PC-9 (cell line): ENCODE data around the gene NUP62CL. TPM values are rescaled to one million over a fixed set of nuclear protein-coding genes. Genes with fewer than 3 reads are reported as not detected.
"Not testable (repeated sequence)": the region's sequence is repeated elsewhere in the genome, so short reads cannot be mapped to it uniquely, and the experiment has no call there.

Source experiments
- BruUV-seq: library from RNA; stranded (reverse); fragments of 400-500 nt; replicated peaks from 2 replicates; lab custom pipeline; 2021; lab: Mats Ljungman, UMichigan
- CTCF ChIA-PET: fragments of 300-600 bp; sonication (Branson Sonifier 250); formaldehyde crosslinking; loops from one replicate; lab custom pipeline; 2022; ENCODE audit warnings: antibody characterized with exemption; lab: Charles Lee
- POLR2A ChIA-PET: fragments of 300-600 bp; sonication (Branson Sonifier 250); formaldehyde crosslinking; loops from one replicate; lab custom pipeline; 2022; ENCODE audit warnings: antibody characterized with exemption; ENCODE audit not compliant: unreplicated experiment; lab: Charles Lee
- DNase-seq, 2 experiments: peaks; one replicate each; pipeline versions ENCODE4 v3.0.0 to v3.0.0-alpha.2; 2015 to 2022; ENCODE audit warnings: mixed read lengths in 1 of 2
- H2AFZ ChIP-seq: fragments of 200-600 bp; sonication (generic); 2 replicates; pipeline ENCODE4 v1.8.1; 2017; ENCODE audit warnings: antibody characterized with exemption
- H3F3A ChIP-seq: fragments of 200-600 bp; sonication (generic); 2 replicates; pipeline ENCODE4 v1.8.1; 2017; ENCODE audit warnings: antibody characterized with exemption, mild to moderate bottlenecking, low read depth; ENCODE audit not compliant: insufficient read depth
- H3K27ac ChIP-seq: fragments of 200-600 bp; sonication (generic); 2 replicates; pipeline ENCODE4 v1.6.1; 2016; ENCODE audit warnings: mixed run types
- H3K27me3 ChIP-seq: fragments of 200-600 bp; sonication (generic); 2 replicates; pipeline ENCODE4 v1.6.1; 2016; ENCODE audit warnings: low read depth, mixed run types; ENCODE audit not compliant: insufficient read depth
- H3K36me3 ChIP-seq: fragments of 200-600 bp; sonication (generic); 2 replicates; pipeline ENCODE4 v1.6.1; 2016; ENCODE audit warnings: low read depth, mixed run types
- H3K4me1 ChIP-seq: fragments of 200-600 bp; sonication (generic); replicated peaks from 2 replicates; pipeline ENCODE4 v1.6.1; 2016; ENCODE audit warnings: mixed run types; ENCODE audit not compliant: insufficient read depth
- H3K4me2 ChIP-seq: fragments of 200-600 bp; sonication (generic); 2 replicates; pipeline ENCODE4 v1.6.1; 2017; ENCODE audit warnings: mixed run types
- H3K4me3 ChIP-seq: fragments of 200-600 bp; sonication (generic); 2 replicates; pipeline ENCODE4 v1.6.1; 2016; ENCODE audit warnings: mixed run types
- H3K79me2 ChIP-seq: fragments of 200-600 bp; sonication (generic); 2 replicates; pipeline ENCODE4 v1.6.1; 2017; ENCODE audit warnings: low read depth, mixed run types
- H3K9me2 ChIP-seq: fragments of 200-600 bp; sonication (generic); 2 replicates; pipeline ENCODE4 v1.8.1; 2017; ENCODE audit warnings: mild to moderate bottlenecking; ENCODE audit not compliant: insufficient read depth
- H3K9me3 ChIP-seq: fragments of 200-600 bp; sonication (generic); 2 replicates; pipeline ENCODE4 v1.8.1; 2016; ENCODE audit warnings: low read depth; ENCODE audit not compliant: insufficient read depth
- H4K20me1 ChIP-seq: fragments of 200-600 bp; sonication (generic); 2 replicates; pipeline ENCODE4 v1.8.1; 2017; ENCODE audit not compliant: insufficient read depth
- CTCF ChIP-seq: fragments of 200-600 bp; sonication (generic); conservative IDR thresholded peaks from 2 replicates; pipeline ENCODE4 v1.6.1; 2017; ENCODE audit warnings: mixed run types, antibody characterized with exemption, mild to moderate bottlenecking, moderate library complexity
- EZH2 ChIP-seq: fragments of 200-600 bp; sonication (generic); IDR thresholded peaks from 2 replicates; pipeline ENCODE4 v1.8.0; 2017; ENCODE audit warnings: antibody characterized with exemption, low read depth
- intact Hi-C: fragments of 100-400 bp; cut with micrococcal nuclease; formaldehyde crosslinking; loops from one replicate; pipeline ENCODE4 v1.10.0; 2022; ENCODE audit not compliant: unreplicated experiment
- total RNA-seq: library from RNA; stranded (reverse); gene quantifications from 2 replicates; pipeline ENCODE4 v1.2.3, GENCODE V29; 2021

NUP62CL gene
- total RNA-seq, 1 experiment from 2014 or later: 20.9 TPM

GRCh38 chrX:107199491-107199890, 6.7 kb downstream of the NUP62CL start:
- TF ChIP-seq CTCF (no peak), EZH2 (no peak)
- ChIA-PET CTCF (no interaction called here), POLR2A (no interaction called here)
- Histone ChIP-seq H2AFZ (no peak overlapping the region), H3K9me2 (no peaks in the 10 kb centered on the region), H3K36me3 (no peaks in the 10 kb centered on the region; the same call in 1 of the 2 replicates), H3K4me1 (peaks cover 7% of the 10 kb centered on the region; the same call in 1 of the 2 replicates), H3K4me2 (no peak overlapping the region), H3K4me3 (no peak overlapping the region), H3K27ac (no peak overlapping the region), H3K27me3 (no peaks in the 10 kb centered on the region), H3F3A (no peaks in the 10 kb centered on the region), H3K79me2 (peaks cover 20% of the 10 kb centered on the region; the same call in 1 of the 2 replicates), H3K9me3 (no peaks in the 10 kb centered on the region), H4K20me1 (no peaks in the 10 kb centered on the region)
- no peak for DNase-seq
- intact Hi-C loops: no loop called here
- no TSS peak for BruUV-seq

DNA sequence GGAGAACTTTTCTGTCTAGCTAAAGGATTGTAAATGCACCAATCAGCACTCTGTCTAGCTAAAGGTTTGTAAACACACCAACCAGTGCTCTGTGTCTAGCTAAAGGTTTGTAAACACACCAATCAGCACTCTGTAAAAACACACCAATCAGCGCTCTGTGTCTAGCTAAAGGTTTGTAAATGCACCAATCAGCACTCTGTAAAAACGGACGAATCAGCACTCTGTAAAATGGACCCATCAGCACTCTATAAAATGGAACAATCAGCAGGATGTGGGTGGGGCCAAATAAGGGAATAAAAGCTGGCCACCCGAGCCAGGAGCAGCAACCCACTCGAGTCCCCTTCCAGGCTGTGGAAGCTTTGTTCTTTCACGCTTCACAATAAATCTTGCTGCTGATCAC, 8.2 kb downstream of the NUP62CL start:
- H3K4me1 ChIP-seq, H3K27me3 ChIP-seq, CTCF ChIA-PET, POLR2A ChIA-PET, intact Hi-C loops, DNase-seq, H3K9me2 ChIP-seq, BruUV-seq, H3K4me2 ChIP-seq, H3K4me3 ChIP-seq, H3K36me3 ChIP-seq, H4K20me1 ChIP-seq, H3K79me2 ChIP-seq, H3K9me3 ChIP-seq, H3K27ac ChIP-seq, H3F3A ChIP-seq, H2AFZ ChIP-seq: not testable (repeated sequence)

GRCh38 chrX:107197319-107197718, 8.9 kb downstream of the NUP62CL start:
- Histone ChIP-seq H4K20me1 (no peaks in the 10 kb centered on the region), H3K9me2 (no peaks in the 10 kb centered on the region), H3F3A (0 out of 2 replicates have a peak, but pooled peaks cover 4% of the 10 kb centered on the region), H3K4me1 (no peaks in the 10 kb centered on the region), H3K79me2 (0 out of 2 replicates have a peak, but pooled peaks cover 4% of the 10 kb centered on the region), H2AFZ (0 out of 2 replicates have a peak overlapping the region, but pooled peaks have one; percentile 35), H3K4me2 (no peak overlapping the region), H3K36me3 (no peaks in the 10 kb centered on the region; the same call in 1 of the 2 replicates), H3K27me3 (no peaks in the 10 kb centered on the region), H3K4me3 (no peak overlapping the region), H3K27ac (no peak overlapping the region), H3K9me3 (no peaks in the 10 kb centered on the region)
- ChIA-PET CTCF (no interaction called here), POLR2A (no interaction called here)
- intact Hi-C loops: no loop called here
- no TSS peak for BruUV-seq
- no peak for TF ChIP-seq CTCF
- TF ChIP-seq EZH2: no peak
- DNase-seq: no peak
